ENCODE results near the gene KLHL29.

DNA sequence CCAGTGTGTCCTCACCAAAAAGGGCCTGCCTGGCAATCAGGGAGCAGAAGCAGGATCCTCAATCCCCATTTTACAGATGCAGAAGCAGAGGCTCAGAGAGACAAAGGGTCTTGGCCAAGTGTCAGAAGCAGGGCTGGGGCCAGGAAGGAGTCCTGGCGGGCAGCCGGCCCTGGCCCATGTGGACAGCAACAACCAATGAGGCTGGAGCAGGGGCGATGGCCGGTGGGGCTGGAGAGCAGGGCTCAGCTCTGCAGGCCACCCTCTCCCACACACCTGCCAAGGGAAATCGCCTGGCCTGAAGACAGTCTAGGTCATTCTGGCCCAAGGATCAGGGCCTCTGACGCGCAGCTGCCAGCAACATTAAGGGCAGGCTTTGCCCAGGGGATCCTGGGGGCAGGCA is 298.0 kb downstream of the KLHL29 start:
- no peak for TF ChIP-seq CTCF (IDR thresholded peaks at IDR 0.05; ENCODE audit: extremely low read depth in 1 of 2, insufficient read depth in 1 of 2, low read depth in 1 of 2, low read length in 2 of 2)
- TF ChIP-seq EZH2 (IDR thresholded peaks at IDR 0.05; ENCODE audit: borderline replicate concordance, low read depth, low read length, severe bottlenecking): no peak
- TF ChIP-seq, protein P1, sequence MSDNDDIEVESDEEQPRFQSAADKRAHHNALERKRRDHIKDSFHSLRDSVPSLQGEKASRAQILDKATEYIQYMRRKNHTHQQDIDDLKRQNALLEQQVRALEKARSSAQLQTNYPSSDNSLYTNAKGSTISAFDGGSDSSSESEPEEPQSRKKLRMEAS (IDR thresholded peaks at IDR 0.05; ENCODE audit: insufficient read depth, insufficient read length): no peak

All from endothelial cell of umbilical vein (primary cell).